OCI-M2 (cell line): ENCODE data around the gene TSPAN14.

ENCODE experiments used
- DNase-seq: peaks from one replicate; lab custom pipeline; 2025; ENCODE audit not compliant: unreplicated experiment; lab: John Stamatoyannopoulos, UW

TSPAN14 gene

DNA sequence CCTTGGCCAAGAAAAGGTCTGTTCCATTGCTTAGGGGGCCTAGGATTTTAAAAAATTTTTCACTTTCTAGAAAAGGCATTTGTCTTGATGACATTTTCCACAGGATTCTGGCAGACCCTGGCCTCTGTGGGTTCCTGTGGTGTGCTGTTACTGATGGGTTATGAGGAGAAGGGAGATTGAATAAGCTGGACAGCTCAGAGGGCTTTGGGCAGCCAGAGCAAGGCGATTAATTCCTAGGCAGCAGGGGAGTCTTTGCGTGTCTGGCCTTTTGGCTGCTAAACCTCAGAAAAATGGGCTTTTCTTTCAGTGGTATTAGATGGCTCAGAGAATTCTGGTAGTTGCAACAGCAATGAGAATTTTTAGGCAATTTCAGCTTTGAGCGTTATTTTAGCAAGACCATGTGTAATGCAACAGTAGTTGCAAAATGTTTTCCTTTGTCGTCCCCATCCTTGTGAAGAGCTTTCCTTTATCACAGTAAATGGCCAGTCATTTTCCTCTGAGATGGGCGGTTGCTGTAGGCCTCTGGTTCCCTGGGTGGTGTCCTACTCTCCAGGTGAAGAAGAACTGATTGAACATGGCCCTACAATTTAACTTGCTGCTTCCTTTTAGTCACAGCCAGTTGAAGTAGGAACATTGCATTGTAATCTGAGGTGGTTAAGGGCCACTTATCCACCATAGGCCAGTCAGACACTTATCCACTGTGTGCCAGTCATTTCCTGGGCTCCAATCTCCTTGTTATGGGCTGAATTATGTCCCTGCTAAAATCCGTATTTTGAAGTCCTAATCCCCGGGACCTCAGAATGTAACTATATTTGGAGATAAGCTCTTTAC lies 126.7 kb downstream of the TSPAN14 start:
- DNase-seq = no peak

DNA sequence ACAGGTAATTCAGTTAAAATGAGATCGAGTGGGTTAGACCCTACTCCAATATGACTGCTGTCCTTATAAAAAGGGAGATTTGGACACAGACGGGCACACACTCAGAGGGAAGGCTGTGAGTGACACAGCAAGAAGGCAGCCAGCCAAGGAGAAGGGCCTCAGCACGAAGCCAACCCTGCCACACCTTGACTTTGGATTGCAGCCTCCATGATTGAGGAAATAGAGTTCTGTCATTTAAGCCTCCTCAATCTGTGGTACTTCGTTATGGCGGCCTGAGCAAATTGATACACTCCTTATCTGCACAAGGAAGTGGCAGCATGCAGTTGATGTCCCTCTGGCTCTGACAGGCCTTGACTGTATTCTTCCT lies 127.3 kb downstream of the TSPAN14 start:
- no peak for DNase-seq

DNA sequence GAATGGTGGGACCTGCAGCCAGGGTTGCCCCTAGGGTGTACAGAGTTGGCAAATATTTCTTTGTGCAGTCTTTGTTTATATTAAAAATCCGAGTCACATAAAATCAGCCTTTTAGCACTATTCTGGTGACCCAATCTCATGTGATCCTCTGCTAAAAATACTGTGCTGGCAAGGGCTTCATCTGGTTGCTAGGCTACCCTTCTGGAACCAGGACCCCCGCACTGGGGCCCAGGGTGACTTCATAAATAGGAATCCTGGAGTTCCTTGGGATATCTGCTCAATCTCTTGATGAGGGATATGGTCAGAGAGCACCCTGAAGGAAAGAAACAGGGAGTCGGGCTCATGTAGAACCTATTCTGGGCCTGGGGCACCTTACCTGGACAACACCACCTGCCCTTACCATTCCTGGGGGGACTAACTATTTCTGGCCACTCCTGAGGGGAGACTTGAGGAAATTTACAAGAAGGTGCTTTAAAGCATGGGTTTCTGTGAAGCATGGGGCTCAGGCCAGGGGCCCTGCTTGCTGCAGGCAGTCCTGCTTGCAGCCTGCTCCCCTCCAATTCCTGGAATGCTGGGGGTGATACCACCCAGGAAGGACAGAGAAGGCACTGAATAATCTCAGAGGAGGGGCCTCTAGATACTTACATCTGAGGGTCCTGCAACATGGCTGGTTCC lies 128.3 kb downstream of the TSPAN14 start:
- no peak for DNase-seq
